GM19455 (cell line): ENCODE measurements around the gene NUF2.

Source experiments
- ATAC-seq: cut with Tn5 transposase; IDR thresholded peaks from one replicate; pipeline ENCODE4 v1.9.1; 2021; ENCODE audit not compliant: unreplicated experiment

NUF2 gene

GRCh38 chr1:163399001-163399400 lies 77.2 kb downstream of the NUF2 start:
- ATAC-seq, result no peak

GRCh38 chr1:163399976-163400601 lies 78.3 kb downstream of the NUF2 start:
- no peak for ATAC-seq

- no peak for ATAC-seq
Observed at GRCh38 chr1:163401211-163401610, 79.5 kb downstream of the NUF2 start.
